ENCODE data around the gene VSIG10L.
A peak's percentile ranks its signal among the peaks of the same experiment; 100 is the strongest.

VSIG10L gene

DNA sequence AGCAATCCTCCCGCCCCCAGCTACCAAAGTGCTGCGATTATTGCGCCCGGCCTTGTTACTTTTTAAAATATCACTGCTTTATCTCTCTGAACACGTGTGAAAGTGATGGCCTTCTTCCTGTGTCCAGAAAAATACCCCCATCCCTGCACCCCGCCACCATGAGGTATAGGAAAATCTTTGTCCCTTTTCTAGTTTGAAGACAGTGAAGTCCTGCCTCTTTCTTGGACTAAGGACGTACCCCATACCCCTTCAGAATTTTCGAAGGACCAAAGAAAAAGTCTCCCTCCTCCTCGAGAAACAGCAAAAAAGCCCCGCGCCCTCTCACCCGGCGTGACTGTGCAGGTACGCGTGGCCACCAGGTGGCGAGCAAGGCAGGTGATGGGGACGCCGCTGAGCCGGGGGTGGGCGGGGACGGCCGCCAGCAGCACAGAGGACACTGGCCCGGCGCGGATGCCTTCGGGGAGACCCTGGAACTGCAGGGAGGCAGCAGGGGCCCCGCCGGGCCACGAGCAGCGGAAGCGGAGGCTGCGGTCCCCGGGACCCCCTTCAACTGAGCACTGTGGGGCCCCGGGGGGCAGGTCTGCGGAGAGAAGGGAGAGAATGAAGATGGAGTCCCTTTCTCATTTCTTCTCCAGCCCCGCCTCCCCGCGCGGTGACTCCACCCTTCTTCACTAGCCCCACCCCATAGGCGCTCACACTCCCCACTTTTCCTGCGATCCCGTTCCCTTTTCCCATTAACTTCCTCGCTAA is 3.2 kb downstream of the VSIG10L start:
- peak; percentile 89 for DNase-seq (ENCODE audit: low spot score)

DNA sequence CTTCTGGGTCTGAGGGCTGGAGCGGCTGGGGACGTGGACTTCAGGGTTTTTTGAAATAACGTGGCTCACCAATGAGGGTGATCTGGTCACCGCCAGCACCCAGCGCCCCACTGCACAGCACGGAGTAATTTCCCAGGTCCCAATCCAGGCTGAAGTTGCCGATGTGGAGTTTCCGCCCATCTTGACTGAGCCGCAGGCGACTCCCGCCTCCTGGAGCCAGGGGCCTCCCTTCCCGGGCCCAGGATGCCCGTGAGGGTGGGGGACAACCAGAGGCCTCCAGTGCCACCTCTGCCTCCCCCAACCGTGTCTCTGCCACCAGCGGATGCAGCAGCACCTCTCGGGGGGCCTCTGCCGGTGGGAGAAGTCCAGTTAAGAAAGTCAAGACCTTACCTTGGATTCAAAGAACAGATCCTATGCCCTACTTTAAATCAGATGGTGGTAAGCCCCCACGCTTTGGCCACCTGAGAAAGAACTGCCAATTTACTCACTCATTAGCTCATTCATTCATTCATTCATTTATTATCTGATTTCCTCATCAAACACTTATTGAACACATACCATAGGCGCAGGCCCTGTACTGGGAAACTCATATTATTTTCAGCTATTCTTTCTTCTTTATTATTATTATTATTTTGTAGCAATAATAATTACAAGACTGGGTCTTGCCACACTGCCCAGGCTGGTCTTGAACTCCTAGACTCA is 3.9 kb downstream of the VSIG10L start:
- DNase-seq (ENCODE audit: low spot score): no peak

DNA sequence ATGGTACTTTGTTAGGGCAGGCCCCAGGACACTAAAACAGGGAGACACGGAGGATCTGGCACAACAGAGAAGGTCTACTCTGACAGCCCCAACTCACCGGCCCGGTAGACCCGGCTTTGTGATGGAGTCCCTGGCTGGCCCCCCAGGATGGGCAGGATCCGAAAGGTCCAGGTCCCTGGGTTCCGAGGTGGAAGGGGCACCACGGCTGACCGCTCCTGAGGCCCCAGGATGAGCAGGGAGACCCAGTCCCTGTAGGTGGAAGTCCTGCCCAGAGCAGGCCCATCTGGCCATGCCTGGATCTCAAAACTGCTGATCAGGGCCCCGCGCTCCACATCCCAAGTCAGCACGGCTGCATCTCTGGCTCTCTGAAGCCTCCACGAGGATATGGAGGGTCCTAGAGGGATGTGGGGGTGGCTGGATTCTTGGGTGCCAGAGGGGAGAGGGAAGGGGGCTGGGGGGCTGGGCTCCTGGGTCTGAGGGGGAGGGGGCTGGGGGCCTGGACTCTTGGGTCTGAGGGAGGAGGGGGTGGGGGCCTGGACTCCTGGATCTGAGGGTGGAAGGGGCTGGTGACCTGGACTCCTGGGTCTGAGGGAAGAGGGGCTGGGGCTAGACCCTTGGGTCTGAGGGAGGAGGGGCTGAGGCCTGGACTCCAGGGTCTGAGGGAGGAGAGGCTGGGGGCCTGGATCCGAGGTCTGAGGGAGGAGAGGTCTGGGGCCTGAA is 4.6 kb downstream of the VSIG10L start:
- DNase-seq (ENCODE audit: low spot score): no peak

DNA sequence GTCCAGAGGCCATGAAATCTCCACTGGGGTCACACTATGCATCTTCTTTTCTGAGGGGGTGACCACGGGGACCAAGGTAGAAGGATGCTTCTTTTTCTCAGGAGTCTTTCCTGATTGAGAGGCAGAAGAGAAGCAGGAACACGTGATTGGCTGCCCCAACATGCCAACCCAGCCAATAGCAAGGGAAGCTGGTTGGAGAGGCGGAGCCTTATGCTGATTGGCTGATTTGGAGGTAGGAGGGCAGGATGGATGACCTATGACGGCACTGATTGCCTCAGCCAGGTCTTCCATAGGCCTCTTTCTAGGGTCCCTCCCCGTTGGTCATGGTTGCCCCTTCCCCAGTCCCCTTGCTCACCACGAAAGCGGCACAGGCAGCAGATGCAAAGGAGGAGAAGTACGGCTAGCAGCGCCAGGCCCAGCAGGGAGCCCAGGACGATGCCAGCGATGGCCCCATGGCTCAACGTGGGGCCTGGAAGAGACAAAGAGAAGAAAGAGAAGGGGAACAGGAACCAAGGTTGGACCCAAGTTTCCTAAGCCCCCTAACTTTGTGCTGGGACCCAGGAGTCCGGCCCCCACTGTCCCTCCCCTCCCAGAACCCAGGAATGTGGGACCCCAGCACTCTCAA is 8.0 kb downstream of the VSIG10L start:
- no peak for DNase-seq (ENCODE audit: low spot score)

DNA sequence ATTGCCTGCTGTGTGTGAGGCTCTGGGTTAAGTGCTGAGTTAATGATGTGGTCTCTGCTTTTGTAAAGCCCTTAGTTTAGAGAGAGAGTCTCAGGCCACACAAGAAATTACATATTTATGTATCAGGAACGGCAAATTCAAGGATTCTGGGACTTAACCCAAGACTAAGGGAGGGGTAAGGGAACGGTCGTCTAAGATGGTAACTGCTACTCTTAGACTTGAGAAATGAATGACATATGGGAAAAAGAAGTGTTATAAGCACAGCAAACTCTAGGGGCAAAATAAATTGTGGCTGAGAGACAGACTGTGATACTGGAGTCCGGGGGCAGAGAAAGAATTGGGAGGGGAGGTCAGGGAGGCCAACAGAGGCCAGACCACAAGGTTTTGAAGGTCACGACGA is 10.2 kb downstream of the VSIG10L start:
- DNase-seq (ENCODE audit: low spot score): no peak

DNA sequence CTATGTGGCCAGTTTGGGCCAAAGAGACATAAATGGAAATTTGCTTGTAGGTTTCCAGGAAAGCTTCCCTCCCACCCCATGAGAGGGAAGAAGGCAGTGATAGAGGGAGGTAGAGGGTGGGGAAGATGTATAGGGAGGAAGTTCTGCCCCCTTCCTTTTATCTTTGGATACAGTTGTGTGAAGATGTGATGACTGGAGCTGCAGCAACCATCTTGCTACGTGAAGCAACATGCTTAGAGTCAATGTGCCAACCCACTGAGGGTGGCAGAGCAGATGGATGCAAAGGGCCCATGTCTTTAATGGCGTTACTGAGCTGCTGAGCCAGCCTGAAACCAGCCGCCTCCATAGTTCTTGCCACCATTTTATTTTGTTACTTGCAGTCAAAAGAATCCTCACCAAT is 10.7 kb downstream of the VSIG10L start:
- no peak for DNase-seq (ENCODE audit: low spot score)

DNA sequence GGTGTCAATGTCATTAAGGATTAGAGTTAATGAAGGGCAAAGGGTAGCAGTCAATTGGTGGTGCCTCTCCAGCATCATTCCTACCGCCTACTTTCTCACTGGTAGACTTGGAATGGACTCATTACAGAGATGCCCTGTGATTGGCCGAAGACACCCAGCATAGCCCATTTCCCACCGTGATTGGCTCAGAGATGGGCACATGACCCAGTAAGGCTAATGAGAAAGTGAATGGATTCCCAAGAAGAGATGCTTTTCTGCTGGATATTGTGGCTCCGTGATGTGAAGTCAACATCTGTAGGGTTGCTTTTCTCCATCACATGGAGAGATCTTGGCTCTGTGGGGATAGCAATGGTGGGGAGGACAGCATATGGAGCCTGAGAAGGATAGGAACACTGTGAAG is 11.6 kb downstream of the VSIG10L start:
- DNase-seq (ENCODE audit: low spot score): no peak

DNA sequence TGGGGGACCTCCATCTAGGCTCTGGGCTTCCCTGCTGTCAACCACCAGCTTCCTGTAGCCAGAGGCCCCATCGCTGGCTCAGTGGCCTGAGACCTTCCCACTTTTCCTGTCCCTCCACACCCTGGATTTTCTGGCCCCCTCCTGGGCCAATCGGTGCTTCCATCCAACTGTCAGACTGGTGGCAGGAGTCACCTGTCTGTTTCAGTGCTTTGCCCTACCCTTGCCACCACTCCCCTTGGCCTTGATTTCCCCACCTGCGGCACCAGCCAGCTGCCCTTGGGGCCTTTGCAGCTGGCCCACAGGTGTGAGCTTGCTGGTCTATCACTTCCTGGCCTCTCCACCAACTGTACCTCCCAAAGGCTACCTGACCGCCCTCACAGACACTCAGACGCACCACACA is 12.5 kb downstream of the VSIG10L start:
- DNase-seq (ENCODE audit: low spot score): no peak

DNA sequence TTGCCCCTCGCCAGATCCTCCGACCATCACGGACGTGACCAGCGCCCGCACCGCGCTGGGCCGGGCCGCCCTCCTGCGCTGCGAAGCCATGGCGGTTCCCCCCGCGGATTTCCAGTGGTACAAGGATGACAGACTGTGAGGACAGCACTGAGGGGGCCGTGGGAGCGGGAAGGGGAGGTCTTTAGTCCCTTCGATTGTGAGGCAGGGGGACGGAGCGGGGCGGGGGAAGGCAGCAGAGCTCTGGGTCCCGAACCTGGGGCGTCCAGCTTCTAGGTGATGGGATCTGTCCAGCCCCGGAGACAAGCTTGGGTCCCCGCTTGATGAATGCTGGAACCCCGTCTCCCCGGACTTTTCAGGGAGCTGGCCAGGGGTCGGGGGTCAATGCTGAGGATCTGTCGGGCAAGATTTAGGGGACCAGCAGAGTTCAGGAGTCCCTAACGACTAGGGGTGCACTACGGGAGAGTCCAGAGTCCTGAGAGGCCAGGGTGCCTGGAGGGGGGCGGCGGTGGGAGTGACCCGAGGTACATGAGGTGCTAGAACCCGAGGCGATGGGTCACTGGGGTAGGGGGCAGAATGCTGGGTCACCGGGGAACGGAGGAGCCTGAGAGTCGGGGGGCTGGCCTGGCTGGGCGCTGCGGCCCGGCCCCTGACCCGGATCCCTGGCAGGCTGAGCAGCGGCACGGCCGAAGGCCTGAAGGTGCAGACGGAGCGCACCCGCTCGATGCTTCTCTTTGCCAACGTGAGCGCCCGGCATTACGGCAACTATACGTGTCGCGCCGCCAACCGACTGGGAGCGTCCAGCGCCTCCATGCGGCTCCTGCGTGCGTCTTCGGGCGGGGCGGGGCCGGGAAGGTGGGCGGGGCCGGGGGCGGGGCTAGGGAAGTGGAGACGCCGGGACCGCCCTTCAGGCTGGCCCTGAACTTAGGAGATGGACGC is 14.6 kb downstream of the VSIG10L start:
- no peak for DNase-seq (ENCODE audit: low spot score)

DNA sequence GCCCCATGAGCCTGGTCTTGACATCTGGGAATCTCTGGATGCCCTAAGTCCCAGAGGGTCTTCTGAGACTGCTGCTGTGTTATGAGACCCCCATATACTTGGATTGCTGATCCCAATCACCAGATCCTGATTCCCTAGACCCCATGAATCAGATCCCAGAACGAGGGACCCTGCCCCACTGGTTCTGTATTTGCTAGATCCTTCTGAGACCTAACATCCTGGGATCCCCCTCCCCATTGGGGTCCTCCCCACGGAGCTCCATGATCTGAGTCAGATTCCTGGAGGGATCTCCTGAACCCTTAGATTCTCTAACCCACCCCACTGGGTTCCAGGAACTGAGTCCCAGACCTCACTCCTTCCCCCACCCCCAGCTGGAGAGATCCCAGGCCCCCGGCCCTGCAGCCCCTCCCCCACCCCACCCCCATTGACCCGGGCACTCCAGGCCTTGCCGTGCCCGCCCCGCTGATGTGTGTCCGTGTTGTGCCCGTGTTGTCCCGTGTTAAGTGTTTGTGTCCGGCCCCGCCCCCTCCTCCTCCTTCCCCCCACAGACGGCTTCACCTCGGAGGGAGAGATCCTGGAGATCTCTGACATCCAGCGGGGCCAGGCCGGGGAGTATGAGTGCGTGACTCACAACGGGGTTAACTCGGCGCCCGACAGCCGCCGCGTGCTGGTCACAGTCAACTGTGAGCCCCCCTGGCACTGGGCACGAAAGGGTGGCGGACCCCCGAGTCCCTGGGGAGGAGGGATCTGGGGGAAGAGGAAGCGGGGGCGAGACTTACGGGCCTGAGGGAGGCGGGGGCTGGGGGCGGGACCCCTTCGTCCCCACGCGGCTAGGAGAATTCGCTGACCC is 15.5 kb downstream of the VSIG10L start:
- no peak for DNase-seq (ENCODE audit: low spot score)

DNA sequence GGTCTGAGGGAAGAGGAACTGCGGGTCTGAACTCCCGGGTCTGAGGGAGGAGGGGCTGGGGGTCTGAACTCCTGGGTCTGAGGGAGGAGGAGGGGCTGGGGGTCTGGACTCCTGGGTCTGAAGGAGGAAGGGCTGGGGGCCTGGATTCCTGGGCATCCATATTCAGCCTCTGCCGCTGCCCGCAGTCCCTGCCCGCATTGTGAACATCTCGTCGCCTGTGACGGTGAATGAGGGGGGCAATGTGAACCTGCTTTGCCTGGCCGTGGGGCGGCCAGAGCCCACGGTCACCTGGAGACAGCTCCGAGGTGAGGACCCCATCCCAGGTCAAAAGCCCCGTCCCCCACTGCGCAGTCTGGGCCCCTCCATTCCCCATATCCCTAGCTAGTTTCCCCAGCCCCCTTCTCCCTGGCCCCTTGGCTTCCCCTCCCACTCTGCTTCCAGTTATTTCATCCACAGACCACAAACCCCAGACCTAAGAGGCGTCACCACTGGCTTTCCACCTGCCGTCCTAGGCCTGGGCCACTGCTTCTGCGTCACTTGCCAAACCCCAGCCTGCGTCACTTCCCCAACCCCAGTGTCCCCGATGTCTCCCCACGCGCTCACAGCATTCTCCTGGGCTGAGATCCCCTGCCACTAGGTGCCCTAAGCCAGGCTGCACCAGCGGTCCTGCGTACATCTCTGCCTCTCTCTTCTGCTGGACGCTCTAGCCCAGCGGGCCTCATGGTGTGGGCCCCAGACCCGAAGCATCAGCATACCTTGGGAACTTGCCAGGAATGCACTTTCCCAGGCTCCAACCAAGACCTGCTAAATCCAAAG is 16.6 kb downstream of the VSIG10L start:
- DNase-seq (ENCODE audit: low spot score): no peak

DNA sequence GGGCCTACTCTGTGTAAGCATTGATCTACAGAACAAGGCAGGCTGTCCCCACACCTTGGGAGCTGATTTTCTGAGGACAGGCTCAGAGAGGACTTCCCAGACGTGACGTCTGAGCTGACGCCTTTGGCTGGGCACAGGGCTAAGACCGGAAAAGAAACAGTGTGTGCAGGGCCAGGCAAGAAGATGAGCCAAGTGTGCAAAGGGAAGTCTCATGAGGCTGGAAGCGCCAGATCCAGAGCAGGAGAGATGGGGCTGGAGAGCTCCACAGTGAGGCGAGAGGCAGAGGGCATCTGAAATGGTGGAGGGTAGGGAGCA is 17.8 kb downstream of the VSIG10L start:
- DNase-seq (ENCODE audit: low spot score): no peak

DNA sequence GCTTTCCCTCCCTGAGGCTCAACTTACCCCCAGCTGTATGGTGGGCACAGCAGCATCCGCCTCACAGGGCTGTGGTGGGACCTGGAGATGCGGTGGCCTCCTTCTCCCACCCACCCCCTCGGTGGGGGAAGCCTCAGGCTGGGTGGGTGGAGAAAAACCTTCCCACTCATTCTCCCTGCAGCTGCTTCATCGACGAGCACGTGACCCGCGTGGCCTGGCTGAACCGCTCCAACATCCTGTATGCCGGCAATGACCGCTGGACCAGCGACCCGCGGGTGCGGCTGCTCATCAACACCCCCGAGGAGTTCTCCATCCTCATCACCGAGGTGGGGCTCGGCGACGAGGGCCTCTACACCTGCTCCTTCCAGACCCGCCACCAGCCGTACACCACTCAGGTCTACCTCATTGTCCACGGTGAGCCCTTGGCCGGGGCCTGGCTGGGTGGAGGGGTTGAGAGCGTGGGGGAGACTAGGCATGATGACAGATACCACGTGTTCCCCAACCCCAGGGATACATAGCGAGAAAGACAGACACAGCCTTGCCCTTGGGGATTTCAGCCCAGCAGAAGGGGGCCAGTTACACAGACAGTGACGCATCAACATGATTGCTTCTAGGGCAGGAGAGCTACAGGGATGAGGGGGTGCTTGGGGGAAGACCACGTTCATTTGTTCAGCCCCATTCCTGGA is 18.3 kb downstream of the VSIG10L start:
- DNase-seq (ENCODE audit: low spot score): no peak

DNA sequence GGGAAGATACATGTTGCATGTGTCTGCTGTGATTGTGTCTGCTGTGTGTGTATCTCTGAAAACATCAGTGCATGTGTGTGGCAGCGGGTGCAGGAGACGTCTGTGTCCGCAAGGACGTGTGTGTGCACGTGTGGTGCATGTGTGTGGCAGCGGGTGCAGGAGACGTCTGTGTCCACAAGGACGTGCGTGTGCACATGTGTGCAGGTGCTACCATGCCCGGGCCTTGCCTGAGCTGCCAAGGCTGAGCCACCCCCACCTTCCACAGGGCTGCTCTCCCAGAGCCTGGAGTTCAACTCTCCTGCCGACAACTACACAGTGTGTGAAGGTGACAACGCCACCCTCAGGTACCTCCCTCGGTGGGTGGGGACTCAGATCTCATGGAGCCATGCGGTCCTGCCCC is 20.1 kb downstream of the VSIG10L start:
- DNase-seq (ENCODE audit: low spot score): no peak

DNA sequence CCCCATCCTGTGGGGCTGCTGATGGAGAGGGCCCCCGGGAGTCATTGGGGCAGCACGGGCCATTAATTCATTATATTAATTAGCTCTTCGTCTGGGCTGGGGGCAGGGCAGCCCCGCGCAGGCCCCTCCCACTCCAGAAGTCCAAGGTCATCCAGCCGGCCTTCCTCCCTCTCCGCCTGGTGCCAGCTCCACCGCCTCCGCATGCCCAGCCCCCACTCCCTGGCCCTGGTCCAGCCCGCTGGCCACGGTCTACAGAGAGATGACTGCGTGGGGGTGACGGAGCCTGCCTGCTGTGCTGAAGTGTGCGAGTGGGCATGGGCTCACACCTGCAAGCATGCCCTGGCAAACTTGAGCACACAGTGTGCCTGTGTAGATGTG is 21.7 kb downstream of the VSIG10L start:
- no peak for DNase-seq (ENCODE audit: low spot score)

DNA sequence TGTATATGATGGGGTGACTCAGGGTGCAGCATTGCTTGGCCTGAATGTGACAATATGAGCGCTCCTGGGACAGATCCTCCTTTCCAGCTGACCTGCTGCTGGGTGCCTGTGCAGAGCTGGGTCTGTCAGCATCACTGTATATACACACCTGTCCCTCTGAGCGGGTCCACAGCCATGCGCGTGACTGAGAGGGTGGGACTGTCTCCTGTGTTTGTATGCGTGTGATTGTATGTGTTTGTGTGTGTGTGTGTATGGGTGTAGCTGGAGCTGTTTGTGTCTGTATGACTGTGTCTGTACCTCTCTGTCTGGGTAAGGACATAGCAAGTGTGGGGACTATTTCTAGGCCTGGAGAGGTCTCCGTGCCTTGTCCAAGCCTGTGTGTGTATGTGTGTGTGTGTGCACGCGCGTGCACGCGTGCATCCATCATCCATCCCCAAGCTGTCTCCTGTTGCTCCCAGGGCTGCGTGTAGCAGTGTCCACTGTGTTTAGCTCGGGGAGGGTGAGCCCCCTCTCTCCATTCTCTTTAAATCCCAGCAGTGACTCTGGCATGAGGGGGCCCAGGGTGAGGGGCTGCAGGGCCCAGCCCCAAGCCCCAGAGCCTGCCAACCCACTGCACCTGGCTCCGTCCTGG is 22.2 kb downstream of the VSIG10L start:
- DNase-seq (ENCODE audit: low spot score): no peak

DNA sequence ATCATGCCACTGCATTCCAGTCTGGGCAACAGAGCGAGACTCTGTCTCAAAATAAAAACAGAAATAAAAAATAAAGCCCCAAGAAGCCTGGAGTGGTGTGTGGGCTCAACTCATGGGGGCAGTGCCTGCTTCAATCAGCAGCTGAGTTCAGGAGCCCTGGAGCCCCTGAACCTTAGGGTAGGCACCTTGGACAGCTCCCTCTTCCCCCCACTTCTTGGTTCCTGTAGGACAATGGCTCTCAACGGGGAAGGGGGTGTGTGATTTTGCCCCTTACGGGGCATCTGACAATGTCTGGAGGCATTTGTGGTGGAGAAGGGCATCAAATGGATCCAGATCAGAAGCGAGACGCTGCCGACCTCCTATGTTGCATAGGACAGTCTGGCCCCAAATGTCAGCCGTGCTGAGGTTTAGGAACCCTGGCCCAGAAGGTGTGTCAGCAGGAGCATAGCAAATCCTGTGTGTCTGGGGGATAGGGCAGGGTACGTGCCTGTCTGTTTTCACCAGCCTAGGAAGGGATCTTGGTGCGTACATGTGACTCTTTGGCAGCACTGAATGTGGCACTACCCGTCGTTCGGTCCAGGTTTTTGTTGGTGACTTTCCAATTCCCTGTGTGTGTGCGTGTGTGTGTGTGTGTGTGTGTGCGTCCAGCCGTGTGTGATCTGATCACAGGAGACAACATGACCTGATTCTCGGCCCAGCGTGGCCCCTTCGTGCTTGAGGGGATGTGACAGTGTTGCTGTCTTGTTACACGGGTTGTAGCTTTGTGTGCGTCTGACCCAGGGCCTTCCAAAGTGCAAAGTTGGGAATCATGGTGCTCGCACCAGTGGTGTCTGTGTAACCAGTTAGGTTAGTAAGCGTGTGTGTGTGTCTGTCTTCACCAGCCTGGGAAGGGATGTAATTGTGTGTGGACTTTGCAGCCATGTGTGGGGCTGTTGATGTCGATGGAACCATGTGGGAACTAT is 23.0 kb downstream of the VSIG10L start:
- DNase-seq (ENCODE audit: low spot score): no peak

DNA sequence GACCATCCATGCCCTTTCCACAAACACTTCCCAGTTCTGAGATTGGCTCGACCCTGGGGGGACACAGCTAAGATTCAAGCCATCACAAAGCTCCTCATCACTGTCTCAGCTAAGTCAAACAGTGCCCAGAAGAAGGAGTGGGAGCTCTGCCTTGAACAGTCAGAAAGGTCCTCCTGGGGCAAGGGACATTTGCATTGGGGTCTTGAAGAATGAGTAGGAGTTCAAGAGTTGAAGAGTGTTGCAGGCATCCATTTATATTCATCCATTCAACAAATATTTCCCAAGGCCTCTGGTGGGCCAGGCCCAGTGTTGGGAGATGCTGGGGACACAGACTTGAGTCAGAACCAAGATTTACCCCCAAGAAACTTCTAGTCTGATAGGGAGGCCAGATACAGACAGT is 24.0 kb downstream of the VSIG10L start:
- DNase-seq (ENCODE audit: low spot score): no peak
